Loucy (cell line): ENCODE data around the gene BRICD5.

ENCODE experiments used
- H2AFZ ChIP-seq: fragments of 200-600 bp; sonication (generic); 2 replicates; pipeline ENCODE4 v1.6.0; 2016; ENCODE audit warnings: antibody characterized with exemption, mild to moderate bottlenecking, low read length, moderate library complexity
- H3F3A ChIP-seq: fragments of 200-600 bp; 2 replicates; pipeline ENCODE4 v1.6.0; 2016; ENCODE audit warnings: antibody characterized with exemption, low read depth, mild to moderate bottlenecking
- H3K27me3 ChIP-seq: fragments of 200-600 bp; sonication (generic); 2 replicates; pipeline ENCODE4 v1.6.1; 2014; ENCODE audit warnings: low read length, mild to moderate bottlenecking; ENCODE audit not compliant: insufficient read depth, poor library complexity, severe bottlenecking
- H3K36me3 ChIP-seq: fragments of 200-600 bp; sonication (generic); 2 replicates; pipeline ENCODE4 v1.6.1; 2016; ENCODE audit warnings: low read length; ENCODE audit not compliant: insufficient read depth
- H3K4me1 ChIP-seq: fragments of 200-600 bp; sonication (generic); 2 replicates; pipeline ENCODE4 v1.5.1; 2014; ENCODE audit warnings: low read length, mild to moderate bottlenecking; ENCODE audit not compliant: insufficient read depth, poor library complexity, severe bottlenecking
- H3K4me2 ChIP-seq: fragments of 200-600 bp; sonication (generic); 2 replicates; pipeline ENCODE4 v1.6.0; 2014; ENCODE audit warnings: antibody characterized with exemption, low read length, low read depth, mild to moderate bottlenecking; ENCODE audit not compliant: poor library complexity, severe bottlenecking
- H3K4me3 ChIP-seq: fragments of 200-600 bp; sonication (generic); 2 replicates; pipeline ENCODE4 v1.5.1; 2014; ENCODE audit warnings: low read length, mild to moderate bottlenecking, mixed read lengths; ENCODE audit not compliant: poor library complexity, severe bottlenecking
- H3K79me2 ChIP-seq: fragments of 200-600 bp; sonication (generic); 2 replicates; pipeline ENCODE4 v1.6.1; 2014; ENCODE audit warnings: low read length; ENCODE audit not compliant: insufficient read depth
- H3K9ac ChIP-seq: fragments of 200-600 bp; sonication (generic); 2 replicates; pipeline ENCODE4 v1.6.0; 2014; ENCODE audit warnings: mild to moderate bottlenecking, low read depth, low read length, moderate library complexity; ENCODE audit not compliant: poor library complexity, severe bottlenecking
- H3K9me2 ChIP-seq: fragments of 200-600 bp; sonication (generic); replicated peaks from 2 replicates; pipeline ENCODE4 v1.6.1; 2016; ENCODE audit warnings: low read depth, low read length, mixed read lengths
- H3K9me3 ChIP-seq: fragments of 200-600 bp; sonication (generic); 2 replicates; pipeline ENCODE4 v1.6.1; 2014; ENCODE audit warnings: mild to moderate bottlenecking, antibody characterized with exemption, low read length, low read depth; ENCODE audit not compliant: insufficient read depth
- H4K20me1 ChIP-seq: fragments of 200-600 bp; sonication (generic); 2 replicates; pipeline ENCODE4 v1.6.0; 2014; ENCODE audit warnings: antibody characterized with exemption, low read length, mild to moderate bottlenecking; ENCODE audit not compliant: insufficient read depth, poor library complexity, severe bottlenecking
- EZH2phosphoT487 ChIP-seq: fragments of 200-600 bp; IDR thresholded peaks from 2 replicates; pipeline ENCODE4 v1.6.1; 2018; ENCODE audit warnings: antibody characterized with exemption, mild to moderate bottlenecking, moderate library complexity, borderline replicate concordance
- TF ChIP-seq, protein P1 (sequence below): fragments of 200-600 bp; sonication (generic); conservative IDR thresholded peaks from 2 replicates; pipeline ENCODE4 v1.5.1; 2014; ENCODE audit warnings: mild to moderate bottlenecking, antibody characterized with exemption, low read length

BRICD5 gene

DNA sequence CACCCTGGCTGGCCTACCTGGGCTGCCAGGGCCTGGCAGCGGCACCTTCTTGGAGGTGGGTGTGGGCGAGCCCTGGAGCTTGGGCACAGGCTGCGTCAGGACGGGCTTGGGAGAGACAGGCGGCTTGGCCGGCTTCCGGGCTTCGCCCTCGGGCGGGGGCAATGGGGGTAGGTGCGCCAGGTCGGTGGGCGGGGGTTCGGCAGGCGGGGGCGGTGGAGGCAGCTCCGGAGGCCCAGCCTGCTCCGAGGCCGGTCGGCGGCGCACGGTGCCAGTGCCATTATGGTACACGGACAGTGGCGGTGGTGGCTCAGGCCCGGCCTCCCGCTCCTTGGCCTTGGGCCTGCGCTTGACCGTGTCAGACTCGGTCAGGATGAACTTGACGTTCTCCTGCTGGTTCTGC is 31.1 kb downstream of the BRICD5 start:
- Histone ChIP-seq H3K79me2 (no peaks in the 10 kb centered on the region), H4K20me1 (no peaks in the 10 kb centered on the region), H3K4me3 (no peak overlapping the region), H3K4me1 (no peaks in the 10 kb centered on the region), H3K27me3 (no peaks in the 10 kb centered on the region), H3K36me3 (no peaks in the 10 kb centered on the region; the same call in 1 of the 2 replicates), H3K4me2 (no peak overlapping the region), H3K9me3 (no peaks in the 10 kb centered on the region), H2AFZ (no peak overlapping the region), H3K9me2 (no peaks in the 10 kb centered on the region), H3F3A (no peaks in the 10 kb centered on the region), H3K9ac (no peak overlapping the region)
- TF ChIP-seq, protein P1, sequence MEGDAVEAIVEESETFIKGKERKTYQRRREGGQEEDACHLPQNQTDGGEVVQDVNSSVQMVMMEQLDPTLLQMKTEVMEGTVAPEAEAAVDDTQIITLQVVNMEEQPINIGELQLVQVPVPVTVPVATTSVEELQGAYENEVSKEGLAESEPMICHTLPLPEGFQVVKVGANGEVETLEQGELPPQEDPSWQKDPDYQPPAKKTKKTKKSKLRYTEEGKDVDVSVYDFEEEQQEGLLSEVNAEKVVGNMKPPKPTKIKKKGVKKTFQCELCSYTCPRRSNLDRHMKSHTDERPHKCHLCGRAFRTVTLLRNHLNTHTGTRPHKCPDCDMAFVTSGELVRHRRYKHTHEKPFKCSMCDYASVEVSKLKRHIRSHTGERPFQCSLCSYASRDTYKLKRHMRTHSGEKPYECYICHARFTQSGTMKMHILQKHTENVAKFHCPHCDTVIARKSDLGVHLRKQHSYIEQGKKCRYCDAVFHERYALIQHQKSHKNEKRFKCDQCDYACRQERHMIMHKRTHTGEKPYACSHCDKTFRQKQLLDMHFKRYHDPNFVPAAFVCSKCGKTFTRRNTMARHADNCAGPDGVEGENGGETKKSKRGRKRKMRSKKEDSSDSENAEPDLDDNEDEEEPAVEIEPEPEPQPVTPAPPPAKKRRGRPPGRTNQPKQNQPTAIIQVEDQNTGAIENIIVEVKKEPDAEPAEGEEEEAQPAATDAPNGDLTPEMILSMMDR = no peak
- no peak for TF ChIP-seq EZH2phosphoT487

DNA sequence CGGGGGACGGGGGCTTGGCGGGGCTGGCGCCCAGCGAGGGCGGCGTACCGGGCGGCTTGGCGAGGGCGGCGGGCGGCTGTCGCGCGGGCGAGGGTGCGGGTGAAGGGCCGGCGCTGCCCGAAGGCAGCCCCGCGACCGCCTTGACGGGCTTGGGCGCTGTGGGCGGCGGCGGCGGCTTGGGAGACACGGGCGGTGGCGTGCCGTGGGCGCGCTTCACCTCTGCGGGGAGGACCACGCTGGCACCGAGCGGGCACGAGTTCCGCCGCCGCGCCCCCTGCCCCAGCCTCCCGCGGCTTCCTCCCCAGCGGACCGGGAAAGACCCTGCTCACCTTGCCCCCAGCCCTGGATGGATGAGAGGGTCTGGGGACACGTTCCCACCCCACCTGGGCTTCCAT is 31.6 kb downstream of the BRICD5 start:
- Histone ChIP-seq H3K4me1 (no peaks in the 10 kb centered on the region), H3K27me3 (no peaks in the 10 kb centered on the region), H3K79me2 (no peaks in the 10 kb centered on the region), H3K4me2 (no peak overlapping the region), H3K36me3 (no peaks in the 10 kb centered on the region; the same call in 1 of the 2 replicates), H4K20me1 (no peaks in the 10 kb centered on the region), H3K9me3 (no peaks in the 10 kb centered on the region), H2AFZ (no peak overlapping the region), H3F3A (no peaks in the 10 kb centered on the region), H3K9me2 (no peaks in the 10 kb centered on the region), H3K9ac (no peak overlapping the region), H3K4me3 (no peak overlapping the region)
- TF ChIP-seq, protein P1 = no peak
- TF ChIP-seq EZH2phosphoT487 = no peak

DNA sequence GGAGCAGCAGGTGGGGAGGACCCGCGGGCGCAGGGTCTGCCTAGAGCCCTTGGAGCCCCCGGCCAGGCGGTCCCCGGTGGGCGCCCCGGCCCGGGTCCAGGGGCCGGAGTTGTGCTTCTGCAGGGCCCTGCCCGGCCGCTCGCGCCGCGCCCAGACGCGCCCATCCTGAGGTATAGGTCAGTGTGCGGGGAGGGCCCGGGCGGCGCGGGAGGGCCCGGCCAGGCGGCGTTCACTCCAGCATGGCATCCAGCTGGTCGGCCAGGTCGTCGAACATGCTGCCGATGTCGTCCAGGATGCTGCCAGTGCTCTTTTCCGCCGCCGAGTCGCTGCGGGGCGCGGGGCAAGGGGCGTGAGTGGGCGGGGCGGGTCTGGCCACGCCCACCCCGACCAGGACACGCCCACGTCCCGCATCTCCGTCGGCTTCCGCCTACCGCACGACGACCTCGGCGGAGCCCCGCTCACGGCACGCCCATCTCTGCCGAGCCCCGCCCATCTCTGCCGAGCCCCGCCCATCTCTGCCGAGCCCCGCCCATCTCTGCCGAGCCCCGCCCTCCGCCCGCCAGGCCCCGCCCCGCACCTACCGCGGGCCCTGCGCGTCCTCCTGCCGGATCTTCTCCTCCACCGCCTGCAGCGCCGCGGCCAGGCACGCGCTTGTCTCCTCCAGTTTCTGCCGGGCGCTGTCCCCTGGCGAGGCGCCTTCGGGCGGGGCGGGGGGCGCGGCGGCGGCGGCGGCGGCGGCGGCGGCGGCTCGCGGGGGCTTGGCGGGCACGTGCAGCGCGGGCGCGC is 32.1 kb downstream of the BRICD5 start:
- TF ChIP-seq EZH2phosphoT487 = no peak
- TF ChIP-seq, protein P1 = no peak
- Histone ChIP-seq H3K9me2 (no peaks in the 10 kb centered on the region), H3K4me2 (no peak overlapping the region), H4K20me1 (no peaks in the 10 kb centered on the region), H3K4me3 (no peak overlapping the region), H3F3A (no peaks in the 10 kb centered on the region), H3K9ac (no peak overlapping the region), H3K27me3 (no peaks in the 10 kb centered on the region), H3K79me2 (no peaks in the 10 kb centered on the region), H3K9me3 (no peaks in the 10 kb centered on the region), H3K4me1 (no peaks in the 10 kb centered on the region), H2AFZ (no peak overlapping the region), H3K36me3 (no peaks in the 10 kb centered on the region; the same call in 1 of the 2 replicates)
